DMS79 (cell line): ENCODE results near the gene NPR1.
"Not testable (repeated sequence)": the region's sequence is repeated elsewhere in the genome, so short reads cannot be mapped to it uniquely, and the experiment has no call there.

Experiments
- DNase-seq: peaks from one replicate; lab custom pipeline; 2025; lab: John Stamatoyannopoulos, UW

The NPR1 gene

DNA sequence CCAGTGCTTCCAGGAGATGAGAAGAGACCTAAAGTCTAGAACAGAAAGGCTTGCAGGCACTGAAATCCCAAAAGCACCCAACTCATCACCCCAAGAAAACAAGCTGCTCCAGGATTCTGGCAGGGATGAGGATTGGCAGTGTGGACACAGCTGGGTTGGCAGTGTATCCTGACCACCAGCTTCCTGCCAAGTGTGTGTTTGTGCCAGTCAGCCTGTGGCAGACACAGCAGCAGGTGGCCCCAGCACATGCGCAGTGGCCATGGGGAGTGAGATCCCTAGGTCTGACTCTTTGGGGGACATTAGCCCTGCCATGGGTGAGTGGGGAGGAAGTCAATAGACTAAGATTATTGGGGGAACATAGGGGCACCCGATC, 28.6 kb upstream of the NPR1 start:
- DNase-seq = no peak

GRCh38 chr1:153651771-153652170, 26.7 kb upstream of the NPR1 start:
- no peak for DNase-seq

GRCh38 chr1:153652805-153653500, 25.5 kb upstream of the NPR1 start:
- DNase-seq = no peak

GRCh38 chr1:153655333-153655732, 23.2 kb upstream of the NPR1 start:
- DNase-seq = no peak

- peak; percentile 71 for DNase-seq
Observed at GRCh38 chr1:153658400-153659174, 19.9 kb upstream of the NPR1 start, which contains the start of gene SNAPIN. Gene SNAPIN (plus strand): TSS chr1:153658703. CDS start chr1:153658744, 41 bp downstream.

DNA sequence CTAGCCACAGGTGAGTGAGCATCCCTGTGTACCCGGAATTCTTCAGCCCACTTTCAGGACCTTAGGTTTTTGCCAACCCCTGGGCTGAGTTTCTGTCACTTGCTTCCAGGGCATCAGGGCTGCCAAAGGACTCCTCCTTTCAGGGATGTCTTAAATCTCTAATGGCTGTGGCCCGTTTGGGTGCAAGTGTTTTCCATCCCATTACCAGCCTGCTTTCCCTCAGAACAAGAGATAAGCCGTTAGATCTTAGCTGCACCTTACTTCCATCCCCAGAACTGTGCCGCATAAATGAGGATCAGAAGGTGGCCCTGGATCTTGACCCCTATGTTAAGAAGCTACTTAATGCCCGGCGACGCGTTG, 19.3 kb upstream of the NPR1 start:
- no peak for DNase-seq

- DNase-seq = no peak
Observed at GRCh38 chr1:153659656-153660055, 18.8 kb upstream of the NPR1 start.

DNA sequence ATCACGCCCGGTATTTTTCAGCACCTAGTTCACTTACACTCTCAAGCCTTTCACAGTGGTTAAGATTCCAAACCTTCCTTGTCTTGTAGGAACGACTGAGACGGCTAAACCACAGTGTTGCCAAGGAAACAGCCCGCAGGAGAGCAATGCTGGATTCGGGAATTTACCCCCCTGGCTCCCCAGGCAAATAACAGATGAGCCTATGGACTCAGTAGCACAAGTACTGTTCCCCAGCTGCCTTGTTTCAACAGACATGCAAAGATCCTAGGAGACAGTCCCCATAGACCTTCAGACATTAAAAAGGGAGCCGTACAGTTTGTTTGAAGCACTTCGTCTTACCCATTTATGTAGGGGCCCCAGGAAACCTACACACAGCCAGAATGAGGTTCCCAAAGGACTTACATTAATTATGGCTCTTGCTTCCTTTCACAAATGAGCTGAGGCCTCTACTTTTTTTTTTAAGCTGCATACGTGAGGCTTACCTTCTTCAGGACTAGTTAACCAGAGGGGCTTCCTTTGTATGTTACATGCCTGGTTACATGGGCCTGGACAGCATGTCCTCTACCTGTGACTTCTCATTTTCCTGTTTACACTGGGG, 17.3 kb upstream of the NPR1 start:
- DNase-seq = no peak

DNA sequence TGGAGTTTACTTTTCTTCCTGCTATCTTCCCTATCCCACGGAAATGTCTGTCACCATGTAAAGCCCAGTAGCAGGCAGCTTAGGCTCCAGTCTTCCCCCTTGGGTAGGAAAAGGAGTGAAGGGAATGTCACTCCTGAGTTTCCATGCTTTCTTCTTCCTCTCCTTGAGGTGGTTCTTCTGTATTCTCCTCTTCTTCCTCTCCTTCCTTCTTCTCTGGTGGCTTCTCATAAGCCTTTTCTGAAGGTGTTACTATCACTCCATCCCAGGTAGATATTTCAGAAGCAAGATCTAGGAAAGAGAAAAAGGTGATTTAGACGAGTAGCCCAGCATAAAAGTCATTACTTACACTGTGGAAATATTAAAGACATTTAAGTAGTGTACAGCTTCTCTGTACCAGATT, 16.2 kb upstream of the NPR1 start:
- DNase-seq = no peak

GRCh38 chr1:153663211-153663610, 15.3 kb upstream of the NPR1 start:
- DNase-seq = no peak

GRCh38 chr1:153667439-153667838, 11.0 kb upstream of the NPR1 start:
- no peak for DNase-seq

DNA sequence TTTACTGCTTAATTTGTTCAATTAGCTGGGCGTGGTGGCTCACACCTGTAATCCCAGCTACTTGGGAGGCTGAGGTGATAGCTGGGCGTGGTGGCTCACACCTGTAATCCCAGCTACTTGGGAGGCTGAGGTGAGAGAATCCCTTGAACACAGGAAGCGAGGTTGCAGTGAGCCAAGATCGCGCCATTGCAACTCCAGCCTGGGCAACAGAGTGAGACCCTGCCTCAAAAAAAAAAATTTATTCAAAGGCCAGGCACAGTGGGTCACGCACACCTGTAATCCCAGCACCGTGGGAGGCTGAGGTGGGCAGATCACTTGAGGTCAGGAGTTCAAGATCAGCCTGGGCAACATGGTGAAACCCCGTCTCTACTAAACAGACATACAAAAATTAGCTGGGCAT, 9.8 kb upstream of the NPR1 start:
- DNase-seq = not testable (repeated sequence)

DNA sequence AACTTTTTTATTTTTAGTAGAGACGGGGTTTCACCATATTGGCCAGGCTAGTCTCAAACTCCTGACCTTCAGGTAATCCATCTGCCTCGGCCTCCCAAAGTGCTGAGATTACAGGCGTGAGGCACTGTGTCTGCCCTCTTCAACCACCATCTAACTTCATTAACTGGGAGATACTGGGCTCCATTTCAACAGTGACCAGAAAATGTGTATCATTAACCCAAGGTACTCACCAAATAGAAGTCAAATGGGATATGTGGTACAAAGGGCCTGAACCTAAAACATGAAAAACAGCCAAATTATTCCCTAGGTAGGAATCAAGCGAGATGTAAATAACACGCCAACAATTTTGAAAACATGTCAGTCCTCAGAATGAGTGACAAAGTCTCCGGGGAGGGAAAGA, 8.9 kb upstream of the NPR1 start:
- no peak for DNase-seq

DNA sequence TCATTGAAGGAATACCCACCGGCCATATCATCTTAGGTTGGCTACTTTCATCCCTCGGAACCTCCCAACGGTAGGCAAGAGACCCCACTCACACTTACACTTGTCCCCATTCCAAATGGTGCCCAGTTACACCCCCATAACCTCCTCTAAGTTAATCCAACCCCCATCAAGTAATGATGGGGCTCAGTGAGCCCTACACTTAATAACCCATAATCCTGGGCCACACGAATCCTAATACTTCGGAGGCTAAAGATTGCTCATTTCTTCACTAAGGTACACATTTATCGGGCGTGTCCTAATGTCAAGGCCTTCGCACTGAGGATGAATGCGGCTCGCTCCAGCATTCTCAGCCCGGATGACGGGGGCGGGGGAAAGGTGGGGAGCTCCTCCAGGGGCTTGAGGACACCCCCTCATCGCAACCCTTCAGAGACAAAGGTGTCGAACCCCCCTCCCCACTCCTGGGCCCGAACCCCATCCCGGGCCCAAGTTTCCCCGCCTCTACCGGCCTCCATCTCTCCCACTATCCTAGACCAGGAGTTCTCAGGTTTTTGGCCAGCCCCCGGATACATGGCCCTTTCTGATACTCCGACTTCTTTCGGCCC, 8.1 kb upstream of the NPR1 start:
- no peak for DNase-seq

DNA sequence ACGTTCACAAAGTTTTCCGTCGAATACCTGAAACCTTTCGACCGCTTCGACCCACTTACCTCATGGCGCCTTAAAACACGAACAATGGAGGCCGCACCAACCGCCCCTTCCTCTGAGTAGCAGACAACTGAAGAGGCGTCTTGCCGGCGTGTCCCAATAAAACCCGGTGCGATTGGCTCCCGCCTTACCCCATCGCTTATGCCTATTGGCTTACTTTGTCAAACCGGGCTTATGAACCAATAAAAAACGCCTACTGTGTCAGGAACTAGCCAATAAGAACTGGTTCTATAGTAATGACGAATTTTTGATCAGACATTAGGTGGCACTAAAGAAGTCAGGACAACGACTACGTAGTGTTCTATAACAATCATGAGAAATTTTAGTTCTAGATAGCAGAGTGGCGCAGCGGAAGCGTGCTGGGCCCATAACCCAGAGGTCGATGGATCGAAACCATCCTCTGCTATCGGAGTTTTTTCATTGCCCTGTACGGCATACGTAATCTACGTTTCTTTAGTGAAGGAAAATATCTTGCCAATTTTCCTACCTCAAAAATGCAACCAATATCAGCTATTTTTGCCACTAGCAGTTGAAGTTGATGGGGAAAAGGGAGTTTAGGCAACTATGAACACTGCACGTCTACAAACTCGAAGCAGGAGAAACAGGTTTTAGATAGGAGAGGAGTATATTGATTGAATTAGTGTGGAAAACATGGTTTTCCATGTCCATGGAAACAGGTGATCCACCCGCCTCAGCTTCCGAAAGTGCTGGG, 7.4 kb upstream of the NPR1 start, which contains the start of gene ILF2:
Gene ILF2, minus strand, starts transcription at position 135 of the 769 bp plus-strand sequence. Its CDS starts 71 bp downstream, at position 64.
- peak; percentile 99 for DNase-seq

GRCh38 chr1:153671628-153672353, 6.7 kb upstream of the NPR1 start:
- not testable (repeated sequence) for DNase-seq

- DNase-seq = no peak
Observed at GRCh38 chr1:153673511-153673910, 5.0 kb upstream of the NPR1 start.

DNA sequence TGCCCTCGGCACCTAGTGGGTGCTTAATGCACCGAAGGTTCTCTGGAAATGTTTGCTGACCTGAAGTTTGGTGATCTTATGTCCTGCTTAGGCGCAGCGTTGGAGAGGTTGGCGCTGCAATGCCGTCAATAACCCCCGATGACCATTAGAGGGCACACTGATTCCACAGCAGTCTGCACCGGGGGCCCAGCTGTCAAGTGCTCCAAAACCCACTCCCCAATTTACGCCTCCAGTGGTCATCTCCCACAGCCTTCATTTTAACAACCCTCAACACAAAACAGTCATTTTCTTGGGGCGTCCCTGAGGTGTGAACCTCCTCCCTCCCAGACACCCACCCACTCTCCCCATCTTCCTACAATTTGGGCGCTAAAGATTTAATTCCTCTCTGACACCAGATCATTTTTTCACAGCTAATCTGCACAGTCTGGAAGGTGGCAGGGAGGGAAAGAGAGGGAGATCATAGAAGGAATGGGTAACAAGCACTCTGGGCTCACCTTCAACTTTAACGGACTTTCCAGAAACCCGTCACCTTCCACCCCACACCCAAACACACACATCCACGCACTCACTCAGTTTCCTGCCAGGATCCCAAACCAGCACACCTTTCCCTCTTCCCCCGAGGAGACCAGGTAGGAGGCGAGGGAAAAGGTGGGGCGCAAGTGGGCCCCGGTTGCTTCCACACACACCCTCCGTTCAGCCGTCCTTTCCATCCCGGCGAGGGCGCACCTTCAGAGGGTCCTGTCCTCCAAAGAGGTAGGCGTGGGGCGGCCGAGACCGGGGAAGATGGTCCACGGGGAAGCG, 570 bp upstream of the NPR1 start:
- DNase-seq = no peak

DNA sequence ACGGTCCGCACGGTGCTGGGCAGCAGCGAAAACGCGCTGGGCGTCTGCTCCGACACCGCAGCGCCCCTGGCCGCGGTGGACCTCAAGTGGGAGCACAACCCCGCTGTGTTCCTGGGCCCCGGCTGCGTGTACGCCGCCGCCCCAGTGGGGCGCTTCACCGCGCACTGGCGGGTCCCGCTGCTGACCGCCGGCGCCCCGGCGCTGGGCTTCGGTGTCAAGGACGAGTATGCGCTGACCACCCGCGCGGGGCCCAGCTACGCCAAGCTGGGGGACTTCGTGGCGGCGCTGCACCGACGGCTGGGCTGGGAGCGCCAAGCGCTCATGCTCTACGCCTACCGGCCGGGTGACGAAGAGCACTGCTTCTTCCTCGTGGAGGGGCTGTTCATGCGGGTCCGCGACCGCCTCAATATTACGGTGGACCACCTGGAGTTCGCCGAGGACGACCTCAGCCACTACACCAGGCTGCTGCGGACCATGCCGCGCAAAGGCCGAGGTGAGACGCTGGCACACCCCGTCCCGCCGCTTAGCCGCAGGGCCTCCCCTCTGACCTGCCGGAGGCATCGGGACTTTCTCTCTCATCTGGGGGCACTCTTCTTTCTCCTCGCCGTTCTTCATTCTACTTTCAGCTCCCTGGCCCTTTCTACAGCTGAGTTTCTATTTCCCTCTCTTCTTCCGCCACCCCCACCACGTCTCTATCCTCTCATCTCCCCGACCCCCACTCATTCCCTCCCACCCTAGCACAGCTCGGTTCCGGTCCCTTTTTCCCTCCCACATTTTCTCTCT, 1.0 kb downstream of the NPR1 start:
- DNase-seq = no peak

GRCh38 chr1:153680120-153680403, 1.6 kb downstream of the NPR1 start:
- no peak for DNase-seq
